Endometrium (tissue), 2 donors: ENCODE results near the gene CASP10.
"Not testable (repeated sequence)": the region's sequence is repeated elsewhere in the genome, so short reads cannot be mapped to it uniquely, and the experiment has no call there.

ENCODE experiments used
- FAIRE-seq: peaks from 2 replicates; lab custom pipeline; 2012; peaks lifted over from hg19 to GRCh38; lab: Jason Lieb, UNC
- donor health status: control.
- donor health status: control.

The CASP10 gene, protein sequence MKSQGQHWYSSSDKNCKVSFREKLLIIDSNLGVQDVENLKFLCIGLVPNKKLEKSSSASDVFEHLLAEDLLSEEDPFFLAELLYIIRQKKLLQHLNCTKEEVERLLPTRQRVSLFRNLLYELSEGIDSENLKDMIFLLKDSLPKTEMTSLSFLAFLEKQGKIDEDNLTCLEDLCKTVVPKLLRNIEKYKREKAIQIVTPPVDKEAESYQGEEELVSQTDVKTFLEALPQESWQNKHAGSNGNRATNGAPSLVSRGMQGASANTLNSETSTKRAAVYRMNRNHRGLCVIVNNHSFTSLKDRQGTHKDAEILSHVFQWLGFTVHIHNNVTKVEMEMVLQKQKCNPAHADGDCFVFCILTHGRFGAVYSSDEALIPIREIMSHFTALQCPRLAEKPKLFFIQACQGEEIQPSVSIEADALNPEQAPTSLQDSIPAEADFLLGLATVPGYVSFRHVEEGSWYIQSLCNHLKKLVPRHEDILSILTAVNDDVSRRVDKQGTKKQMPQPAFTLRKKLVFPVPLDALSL

GRCh38 chr2:201182650-201183364 lies at the start of gene CASP10:
TSS of gene CASP10 (plus strand) at chr2:201183141. CDS start at chr2:201185778, 2,637 bp downstream.
- no peak for FAIRE-seq

DNA sequence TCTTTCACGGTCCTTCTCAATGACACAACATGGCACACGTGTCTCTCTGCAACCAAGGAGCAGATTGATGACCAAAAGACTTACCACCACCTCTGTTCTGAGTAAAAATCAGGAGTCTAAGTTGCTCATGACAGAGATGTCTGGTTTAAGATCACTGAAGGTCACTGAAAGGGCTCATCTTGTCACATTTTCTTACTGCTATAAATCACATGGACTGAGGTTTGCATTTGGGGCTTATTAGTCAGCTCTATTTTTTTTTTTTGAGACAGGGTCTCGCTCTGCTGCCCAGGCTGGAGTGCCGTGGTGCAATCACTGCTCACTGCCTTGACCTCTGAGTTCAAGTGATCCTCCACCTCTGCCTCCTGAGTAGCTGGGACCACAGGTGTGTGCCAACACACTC lies 47.6 kb upstream of the CASP10 start:
- FAIRE-seq: no peak

DNA sequence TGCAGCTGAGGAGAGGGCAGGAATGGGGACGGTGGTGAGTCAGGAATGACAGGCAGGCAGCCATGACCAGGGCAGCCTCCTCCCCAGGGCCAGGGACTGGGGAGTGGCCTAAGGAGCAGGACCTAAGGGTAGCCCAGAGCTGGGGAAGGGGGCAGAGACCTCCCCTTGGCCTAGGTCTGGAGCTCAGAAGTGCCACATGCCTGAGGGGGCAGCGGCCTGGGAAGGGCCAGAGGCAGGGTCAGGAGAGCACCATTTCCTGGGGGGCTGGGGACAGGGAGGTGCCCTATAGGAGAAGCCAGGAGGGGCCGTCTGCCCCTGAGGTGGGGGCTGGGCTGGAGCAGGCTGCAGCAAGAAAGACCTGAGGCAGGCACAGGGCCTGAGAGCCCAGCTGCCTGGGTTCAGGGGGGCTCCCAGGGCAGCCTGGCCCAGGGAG lies 46.0 kb upstream of the CASP10 start:
- no peak for FAIRE-seq

GRCh38 chr2:201137505-201138400 lies 45.2 kb upstream of the CASP10 start:
- no peak for FAIRE-seq

- no peak for FAIRE-seq
Observed at GRCh38 chr2:201138401-201138970, 44.5 kb upstream of the CASP10 start.

- FAIRE-seq: not testable (repeated sequence)
Observed at GRCh38 chr2:201138986-201139781, 43.8 kb upstream of the CASP10 start.

DNA sequence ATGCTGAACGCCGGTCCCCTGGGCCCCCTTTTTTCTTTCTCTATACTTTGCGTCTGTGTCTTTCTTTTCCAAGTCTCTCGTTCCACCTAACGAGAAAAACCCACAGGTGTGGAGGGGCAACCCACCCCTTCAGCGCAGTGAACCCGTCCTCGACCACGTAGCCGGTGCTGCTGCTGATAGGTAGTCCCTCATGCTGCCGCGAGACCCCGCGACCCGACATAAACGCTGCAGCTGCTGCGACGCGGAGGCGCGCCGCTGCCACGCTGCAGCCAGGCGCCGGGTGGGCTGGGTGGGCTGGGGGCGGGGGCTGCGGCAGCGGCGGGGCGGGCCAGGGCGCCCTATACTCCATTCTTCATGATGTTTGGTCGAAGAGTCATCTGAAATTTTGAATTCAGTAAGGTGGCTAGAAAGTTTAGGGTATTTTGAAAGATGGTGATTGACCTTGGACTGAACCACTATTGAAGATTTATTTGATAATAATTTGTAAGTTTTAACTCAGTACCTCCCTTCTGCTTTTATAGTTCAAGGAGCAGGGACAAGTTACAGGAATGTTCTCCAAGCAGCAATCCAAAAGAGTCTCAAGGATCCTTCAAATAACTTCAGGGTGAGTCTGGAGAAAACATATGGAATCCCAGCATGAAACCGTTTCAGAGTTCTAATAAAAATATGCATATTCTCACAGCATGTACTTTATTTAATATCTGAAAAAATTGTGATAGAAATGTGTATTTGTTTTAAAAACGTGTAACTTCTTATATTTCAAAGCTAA lies 42.9 kb upstream of the CASP10 start:
- FAIRE-seq: no peak

DNA sequence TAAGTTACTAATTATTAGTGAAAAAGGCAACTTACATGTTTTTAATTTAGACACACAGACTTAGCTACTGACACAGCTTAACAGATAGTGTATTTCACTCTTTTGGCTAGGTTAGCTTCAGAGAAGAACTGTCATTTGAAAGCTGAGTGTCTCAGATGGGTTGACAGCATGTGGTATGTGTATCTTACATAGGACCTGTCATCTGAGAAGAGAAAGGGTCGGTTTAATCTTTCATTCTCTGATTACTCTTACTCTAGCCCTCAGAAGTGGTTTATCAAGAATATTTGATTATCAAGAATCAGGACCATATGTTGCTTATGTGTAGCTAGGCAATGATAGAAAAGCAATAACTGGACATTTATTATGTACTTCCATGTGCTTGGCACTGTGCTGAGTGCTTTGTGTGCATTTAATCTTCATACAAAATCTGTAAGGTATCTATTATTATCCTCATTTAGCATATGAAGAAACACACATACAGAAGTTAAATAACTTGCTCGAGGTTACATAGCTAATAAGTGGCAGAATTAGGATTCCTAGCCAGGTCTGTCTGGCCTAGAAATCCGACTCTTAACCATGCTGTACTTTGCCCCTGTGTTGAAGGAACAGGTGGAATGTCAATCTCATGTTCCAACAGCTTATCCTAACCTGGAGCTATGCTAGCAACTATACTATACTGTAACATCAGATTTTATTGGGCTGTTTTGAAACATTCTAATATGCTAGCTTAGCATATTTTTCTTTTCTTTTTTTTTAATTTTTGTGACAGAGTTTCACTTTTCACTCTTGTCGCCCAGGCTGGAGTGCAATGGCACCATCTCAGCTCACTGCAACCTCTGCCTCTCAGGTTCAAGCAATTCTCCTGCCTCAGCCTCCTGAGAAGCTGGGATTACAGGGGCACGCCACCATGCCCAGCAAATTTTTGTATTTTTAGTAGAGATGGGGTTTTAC lies 38.6 kb upstream of the CASP10 start:
- no peak for FAIRE-seq

DNA sequence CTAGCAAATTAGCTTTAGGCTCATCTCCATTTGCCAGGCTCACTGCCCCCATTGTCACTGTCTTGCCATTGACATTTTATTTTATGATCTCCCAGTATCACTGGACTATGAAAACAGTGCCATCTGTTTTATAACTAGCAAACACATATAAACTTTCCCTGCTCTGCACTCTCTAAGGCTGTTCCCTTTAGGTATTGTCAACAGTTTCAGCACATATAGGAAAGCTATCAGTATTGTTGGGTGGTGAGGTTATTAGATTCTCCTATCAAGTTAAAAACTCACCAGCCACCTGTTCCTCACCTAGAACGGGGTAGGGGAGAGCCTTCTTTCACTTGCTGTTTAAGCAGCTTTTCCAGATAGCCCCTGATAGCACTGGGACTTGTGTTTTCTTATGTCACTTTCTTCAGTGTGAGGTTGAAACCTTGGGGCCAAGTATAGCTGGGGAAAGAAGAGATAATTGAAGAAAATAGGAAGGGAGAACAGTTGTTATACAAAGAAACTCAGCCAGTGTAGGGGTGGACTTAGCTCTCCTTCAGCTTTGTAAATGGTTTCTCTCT lies 34.4 kb upstream of the CASP10 start:
- FAIRE-seq: no peak

- FAIRE-seq: no peak
Observed at GRCh38 chr2:201149064-201149820, 33.7 kb upstream of the CASP10 start.

- not testable (repeated sequence) for FAIRE-seq
Observed at GRCh38 chr2:201149821-201150165, 33.1 kb upstream of the CASP10 start.

DNA sequence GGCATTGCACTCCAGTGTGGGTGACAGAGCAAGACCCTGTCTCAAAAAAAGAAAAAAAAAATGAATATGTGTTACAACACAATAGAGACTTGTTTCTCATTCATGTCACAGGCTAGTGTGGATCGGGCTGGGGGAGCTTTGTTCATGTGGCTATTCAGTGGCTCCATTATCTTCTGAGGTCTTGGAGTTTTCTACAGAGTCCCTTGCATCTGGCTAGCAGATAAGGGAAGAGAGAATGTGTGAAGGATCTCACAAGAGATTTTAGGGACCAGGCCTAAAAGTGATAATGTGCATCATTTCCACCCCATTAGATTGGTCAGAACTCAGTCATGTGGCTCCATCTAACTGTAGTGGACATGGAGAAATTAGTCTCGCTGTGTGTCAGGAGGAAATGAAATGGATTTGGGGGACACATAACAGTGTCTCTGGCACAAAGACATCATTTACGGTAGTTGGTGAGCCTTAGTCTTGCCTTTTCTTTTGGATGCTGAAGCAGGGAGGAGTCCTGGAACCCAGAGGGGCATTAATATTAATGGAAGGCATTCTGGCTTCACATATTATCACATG lies 32.4 kb upstream of the CASP10 start:
- FAIRE-seq: no peak

- FAIRE-seq: peak; percentile 8
Observed at GRCh38 chr2:201151127-201151981, 31.6 kb upstream of the CASP10 start.

DNA sequence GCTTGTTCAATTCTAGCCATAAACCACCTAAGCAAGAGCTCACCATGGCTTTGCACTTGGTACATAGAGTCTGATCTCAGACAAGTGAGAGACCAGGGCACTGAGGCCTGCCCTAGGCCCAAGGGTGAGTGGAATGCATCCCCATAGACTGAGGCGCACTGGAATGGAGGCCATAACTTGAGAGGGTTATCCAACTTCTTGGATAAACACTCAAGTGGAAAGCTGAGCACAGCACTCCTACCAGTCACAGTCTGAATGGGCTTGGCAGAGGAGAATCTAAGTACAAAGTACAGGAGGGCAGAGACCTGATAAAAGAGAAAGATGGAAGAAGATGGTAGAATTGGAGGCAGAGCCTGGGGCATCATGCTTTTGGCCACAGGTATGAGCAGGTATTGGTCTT lies 30.4 kb upstream of the CASP10 start:
- no peak for FAIRE-seq

- no peak for FAIRE-seq
Observed at GRCh38 chr2:201152999-201153815, 29.7 kb upstream of the CASP10 start.
